C4-2B (cell line): ENCODE results near the gene CARD18.
"Not testable (repeated sequence)": the region's sequence is repeated elsewhere in the genome, so short reads cannot be mapped to it uniquely, and the experiment has no call there.

ENCODE experiments used
- H3K27ac ChIP-seq: fragments of 450-650 bp; 2 replicates; pipeline ENCODE4 v1.5.1; 2017
- ZFX ChIP-seq: fragments of 450-650 bp; IDR thresholded peaks from 2 replicates; pipeline ENCODE4 v1.6.1; 2017
- TF ChIP-seq, protein P1 (sequence below): fragments of 450-650 bp; conservative IDR thresholded peaks from 2 replicates; pipeline ENCODE4 v1.5.1; 2017; ENCODE audit warnings: mild to moderate bottlenecking

Gene CARD18

DNA sequence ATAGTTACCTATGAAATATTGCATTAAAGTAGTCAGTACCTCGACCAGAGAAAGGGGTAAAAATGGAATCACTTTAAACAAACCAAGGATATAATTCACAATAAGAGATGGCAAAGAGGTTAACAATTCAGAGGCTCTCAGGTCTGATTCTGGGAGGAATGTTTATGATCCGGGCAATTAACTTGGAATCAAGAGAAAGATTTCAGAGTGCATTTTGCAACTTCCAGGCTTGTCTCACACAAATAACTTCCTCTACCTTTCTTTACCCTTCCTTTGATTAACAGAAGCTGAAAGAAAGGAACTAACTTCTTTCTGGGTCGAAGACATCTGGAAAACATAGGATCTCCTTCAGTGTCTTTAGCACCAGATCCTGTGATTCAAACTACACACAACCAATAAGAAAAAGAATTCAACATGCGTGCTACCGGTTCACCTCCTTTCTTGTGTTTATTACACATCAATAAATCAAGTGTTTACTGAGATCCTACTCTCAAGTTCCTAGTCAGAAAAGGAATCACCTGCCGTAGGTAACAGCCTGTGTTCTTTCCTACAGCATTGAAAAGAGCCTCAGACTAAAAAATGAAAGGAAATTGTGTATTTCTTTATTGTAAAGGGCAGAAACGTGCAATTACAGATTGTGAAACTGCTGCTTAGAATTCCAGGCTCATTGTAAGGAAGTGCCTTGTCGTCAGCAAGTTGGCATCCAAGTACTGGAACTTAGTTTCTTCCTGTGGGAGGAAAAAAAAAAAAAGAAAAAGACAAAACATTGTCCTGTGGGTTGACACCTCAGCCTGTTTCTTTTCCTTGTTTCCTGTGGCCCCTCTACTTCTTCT lies 29.5 kb downstream of the CARD18 start:
- no peak overlapping the region for H3K27ac ChIP-seq
- TF ChIP-seq, protein P1, sequence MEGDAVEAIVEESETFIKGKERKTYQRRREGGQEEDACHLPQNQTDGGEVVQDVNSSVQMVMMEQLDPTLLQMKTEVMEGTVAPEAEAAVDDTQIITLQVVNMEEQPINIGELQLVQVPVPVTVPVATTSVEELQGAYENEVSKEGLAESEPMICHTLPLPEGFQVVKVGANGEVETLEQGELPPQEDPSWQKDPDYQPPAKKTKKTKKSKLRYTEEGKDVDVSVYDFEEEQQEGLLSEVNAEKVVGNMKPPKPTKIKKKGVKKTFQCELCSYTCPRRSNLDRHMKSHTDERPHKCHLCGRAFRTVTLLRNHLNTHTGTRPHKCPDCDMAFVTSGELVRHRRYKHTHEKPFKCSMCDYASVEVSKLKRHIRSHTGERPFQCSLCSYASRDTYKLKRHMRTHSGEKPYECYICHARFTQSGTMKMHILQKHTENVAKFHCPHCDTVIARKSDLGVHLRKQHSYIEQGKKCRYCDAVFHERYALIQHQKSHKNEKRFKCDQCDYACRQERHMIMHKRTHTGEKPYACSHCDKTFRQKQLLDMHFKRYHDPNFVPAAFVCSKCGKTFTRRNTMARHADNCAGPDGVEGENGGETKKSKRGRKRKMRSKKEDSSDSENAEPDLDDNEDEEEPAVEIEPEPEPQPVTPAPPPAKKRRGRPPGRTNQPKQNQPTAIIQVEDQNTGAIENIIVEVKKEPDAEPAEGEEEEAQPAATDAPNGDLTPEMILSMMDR = no peak
- TF ChIP-seq ZFX = no peak

DNA sequence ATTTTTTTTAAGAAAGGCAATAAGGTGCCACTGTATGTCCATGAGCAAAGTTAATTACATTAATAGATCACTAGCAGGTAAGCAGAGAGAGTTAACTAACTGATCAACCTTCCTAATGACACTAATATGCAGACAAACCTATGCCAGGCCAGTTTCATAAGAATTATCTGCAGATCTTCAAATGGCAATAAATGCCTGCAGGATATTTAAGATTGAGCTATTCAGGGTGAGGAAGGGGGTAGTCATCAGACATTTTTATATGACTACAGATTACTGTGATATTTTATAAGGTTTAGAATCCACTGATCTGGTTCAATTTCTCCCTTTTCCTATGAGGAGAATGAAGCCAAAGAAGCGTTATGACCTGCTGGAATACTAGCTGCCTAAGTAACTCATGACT lies 30.2 kb downstream of the CARD18 start:
- H3K27ac ChIP-seq = no peak overlapping the region
- TF ChIP-seq, protein P1 = no peak
- no peak for TF ChIP-seq ZFX

DNA sequence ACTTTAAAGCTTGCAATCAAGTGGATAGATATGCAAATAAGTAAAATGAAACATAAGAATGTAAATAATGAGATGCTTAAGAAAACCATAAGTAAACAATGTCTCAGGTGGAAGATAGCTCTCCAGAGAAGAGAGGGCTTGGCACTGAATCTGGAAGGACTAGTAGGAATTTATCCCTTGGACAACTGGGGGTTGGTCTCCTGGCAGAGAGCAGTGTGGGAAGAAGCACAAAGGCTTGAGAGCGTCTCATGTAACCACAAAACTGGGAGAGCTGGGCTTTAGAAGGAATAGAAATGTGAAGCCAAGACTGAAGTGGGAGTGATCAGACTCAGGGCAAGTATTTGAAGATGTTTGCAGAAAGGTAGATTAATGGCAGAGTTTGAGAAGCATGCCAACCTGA lies 31.3 kb downstream of the CARD18 start:
- no peak for TF ChIP-seq ZFX
- TF ChIP-seq, protein P1 = no peak
- no peak overlapping the region for H3K27ac ChIP-seq

DNA sequence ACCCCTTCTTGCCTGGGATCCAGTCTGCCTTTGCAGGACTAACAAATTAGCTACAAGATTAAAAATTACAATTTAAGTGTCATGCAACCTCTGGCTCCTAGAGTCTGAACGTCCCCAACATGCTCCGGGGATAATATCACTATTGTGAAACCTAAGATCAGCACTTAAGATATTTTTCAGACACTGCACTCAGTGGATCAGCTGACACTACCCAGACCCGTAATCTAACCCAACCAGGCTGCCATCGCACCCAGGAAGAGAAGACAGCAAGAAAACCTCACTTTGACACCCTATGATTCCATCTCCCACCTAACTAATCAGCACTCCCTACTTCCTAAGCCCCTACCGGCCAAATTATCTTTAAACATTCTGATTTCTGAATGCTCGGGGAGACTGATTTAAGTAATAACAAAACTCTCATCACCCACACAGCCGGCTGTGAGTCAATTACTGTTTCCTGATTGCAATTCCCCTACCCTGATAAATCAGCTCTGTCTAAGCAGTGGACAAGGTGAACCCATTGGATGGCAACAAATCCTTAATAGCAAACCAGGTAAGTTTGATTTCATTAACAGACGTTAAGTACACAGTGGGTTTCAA lies 32.2 kb downstream of the CARD18 start:
- H3K27ac ChIP-seq = not testable (repeated sequence)

DNA sequence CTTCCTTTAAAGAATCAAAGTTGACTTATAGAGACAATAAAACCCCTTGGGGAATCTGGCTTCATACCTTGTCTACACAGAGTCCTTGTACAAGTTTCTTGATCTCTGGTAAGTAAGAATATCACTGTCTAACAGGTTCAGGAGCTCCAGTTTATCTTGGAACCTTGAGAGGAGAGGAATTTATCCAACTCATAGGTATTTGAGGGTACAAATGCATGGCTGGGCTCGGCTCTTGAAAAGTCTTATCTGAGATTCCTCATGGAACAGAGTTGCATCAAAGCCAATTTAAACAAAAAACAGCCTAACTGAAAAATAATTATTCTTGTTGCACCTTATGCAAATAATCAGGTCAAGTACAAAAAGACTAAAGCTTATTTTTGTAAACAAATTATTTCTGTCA lies 33.4 kb downstream of the CARD18 start:
- H3K27ac ChIP-seq = no peak overlapping the region
- TF ChIP-seq, protein P1 = no peak
- no peak for TF ChIP-seq ZFX

DNA sequence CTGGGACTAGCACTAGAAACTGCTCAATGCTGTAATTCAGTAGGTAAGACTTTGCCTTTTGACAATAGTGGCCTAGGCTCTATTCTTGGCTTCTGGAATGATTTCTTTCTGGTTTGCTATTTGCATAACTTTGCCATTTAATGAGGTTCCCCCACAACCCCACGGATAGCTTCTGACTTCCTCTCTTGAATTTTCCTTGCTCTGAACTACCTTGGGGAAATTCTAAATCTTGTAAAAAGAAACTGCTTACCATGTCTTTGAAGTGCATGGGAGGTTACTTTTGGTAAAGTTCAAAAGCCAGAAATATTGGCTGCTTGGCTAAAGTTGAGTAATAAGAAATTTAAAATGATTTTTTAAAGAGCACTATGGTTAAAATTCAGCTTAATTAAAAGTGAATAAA lies 35.3 kb downstream of the CARD18 start:
- TF ChIP-seq, protein P1 = no peak
- no peak for TF ChIP-seq ZFX
- no peak overlapping the region for H3K27ac ChIP-seq

DNA sequence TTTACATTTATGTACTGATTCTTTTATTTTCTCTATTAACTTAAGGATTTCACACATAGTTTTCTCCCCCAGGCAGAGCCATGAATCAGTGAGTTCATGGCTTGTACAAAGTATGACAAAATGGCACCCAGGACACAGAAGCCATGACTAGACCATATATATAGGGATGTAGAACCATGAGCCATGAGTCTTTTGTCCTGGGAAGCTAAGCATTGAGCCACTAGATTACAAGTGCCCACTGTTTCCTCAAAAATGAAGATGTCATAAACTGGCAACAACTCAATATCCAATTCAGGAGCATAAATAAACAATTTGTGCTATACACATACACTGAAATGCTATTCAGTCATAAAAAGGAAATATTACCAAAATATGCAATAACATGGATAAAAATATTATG lies 36.2 kb downstream of the CARD18 start:
- TF ChIP-seq ZFX = no peak
- TF ChIP-seq, protein P1 = no peak
- no peak overlapping the region for H3K27ac ChIP-seq

DNA sequence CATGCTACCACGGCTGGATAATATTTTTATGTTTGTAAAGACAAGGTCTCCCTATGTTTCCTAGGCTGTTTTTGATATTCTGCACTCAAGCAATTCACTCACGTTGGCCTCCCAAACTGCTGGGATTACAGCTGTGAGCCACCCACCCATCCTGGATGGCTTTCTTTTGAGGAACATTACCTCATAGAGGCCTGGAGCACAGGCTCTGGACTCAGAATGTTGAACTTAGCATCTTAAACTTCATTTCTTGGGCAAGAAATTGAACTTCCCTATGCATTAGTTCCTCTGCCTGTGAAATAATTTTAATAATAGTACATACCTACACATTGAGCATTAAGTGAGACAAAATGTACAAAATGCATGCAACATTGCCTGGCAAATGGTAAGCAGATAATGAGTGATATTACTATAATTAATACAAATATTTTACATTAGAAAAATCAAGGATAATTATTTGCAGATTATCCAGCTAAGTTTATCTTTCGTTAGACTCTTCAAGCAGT lies 37.4 kb downstream of the CARD18 start:
- not testable (repeated sequence) for H3K27ac ChIP-seq
